GM19468 (cell line): ENCODE data around the gene BSPRY.

ENCODE experiments used
- ATAC-seq: cut with Tn5 transposase; IDR thresholded peaks from one replicate; pipeline ENCODE4 v1.9.1; 2021; ENCODE audit warnings: mild to moderate bottlenecking, moderate library complexity, moderate number of reproducible peaks; ENCODE audit not compliant: unreplicated experiment; ENCODE audit errors: extremely low read depth

BSPRY gene

DNA sequence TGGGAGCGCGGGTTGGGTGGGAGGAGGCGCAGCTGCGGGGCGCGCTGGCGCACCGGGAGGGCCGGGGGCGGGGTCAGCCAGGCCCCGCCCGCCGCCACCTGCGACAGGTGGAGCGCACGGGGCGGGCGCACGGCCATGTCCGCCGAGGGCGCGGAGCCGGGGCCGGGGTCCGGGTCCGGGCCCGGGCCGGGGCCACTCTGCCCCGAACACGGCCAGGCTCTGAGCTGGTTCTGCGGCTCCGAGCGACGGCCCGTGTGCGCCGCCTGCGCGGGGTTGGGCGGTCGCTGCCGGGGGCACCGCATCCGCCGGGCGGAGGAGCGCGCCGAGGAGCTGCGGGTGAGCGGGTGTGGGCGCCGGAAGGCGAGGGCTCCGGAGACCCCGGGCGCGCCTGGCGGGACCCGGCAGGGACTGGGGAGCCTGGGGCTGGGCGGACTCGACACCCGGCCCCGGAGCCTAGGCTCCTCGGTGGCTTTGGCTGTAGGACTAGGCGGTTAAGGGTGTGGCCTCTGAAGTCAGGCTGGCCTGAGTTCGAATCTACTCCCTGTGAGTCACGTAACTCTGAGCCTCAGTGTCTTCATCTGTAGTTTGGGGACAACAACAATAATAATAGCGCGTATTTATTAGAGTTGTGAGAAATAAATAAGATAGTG lies at the start of gene BSPRY:
Gene BSPRY (plus strand): TSS at position 97 of the 650 bp plus-strand sequence. CDS start 39 bp downstream, at position 136.
- ATAC-seq, result no peak

DNA sequence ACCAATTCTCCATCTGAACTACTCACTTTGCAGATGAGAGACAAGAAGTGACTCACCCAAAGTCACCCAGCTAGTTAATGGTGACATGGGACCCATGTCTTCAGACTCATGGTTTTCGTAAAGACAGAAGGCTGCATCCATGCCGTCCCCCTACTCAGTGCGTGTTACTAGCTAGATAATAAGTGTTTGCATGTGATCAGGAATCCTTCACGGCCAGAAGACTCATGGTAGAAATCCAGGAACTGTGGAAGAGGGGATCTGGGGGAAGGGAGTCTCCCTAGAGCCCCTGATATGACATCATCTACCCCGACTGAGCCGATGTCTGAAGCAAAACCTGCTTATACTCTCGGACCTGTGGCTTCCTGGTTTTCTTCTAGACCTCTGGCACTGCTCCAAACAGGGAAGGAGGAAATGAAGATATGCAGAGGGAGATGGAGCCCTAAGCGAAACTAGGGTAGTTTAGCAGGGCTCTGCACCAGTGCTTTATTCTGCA lies 49.5 kb upstream of the BSPRY start:
- ATAC-seq, result no peak

DNA sequence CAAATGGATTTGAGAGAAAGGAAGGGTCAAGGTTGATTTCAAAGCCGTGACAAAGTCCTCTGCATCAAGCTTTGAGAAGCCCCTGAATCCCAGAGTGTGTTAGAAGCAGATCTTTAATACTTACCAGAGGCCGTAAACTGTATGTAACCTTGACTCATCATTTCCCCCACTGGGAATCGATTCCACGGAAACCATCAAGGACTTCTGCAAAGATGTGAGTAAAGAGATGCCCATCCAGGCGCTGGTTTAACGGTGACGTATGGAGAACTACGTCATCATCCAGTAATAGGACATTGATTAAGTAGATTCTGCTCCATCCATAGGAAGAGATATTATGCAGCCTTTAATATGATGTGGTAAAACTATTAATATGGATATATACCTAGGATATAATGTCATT lies 47.8 kb upstream of the BSPRY start:
- ATAC-seq, result no peak

DNA sequence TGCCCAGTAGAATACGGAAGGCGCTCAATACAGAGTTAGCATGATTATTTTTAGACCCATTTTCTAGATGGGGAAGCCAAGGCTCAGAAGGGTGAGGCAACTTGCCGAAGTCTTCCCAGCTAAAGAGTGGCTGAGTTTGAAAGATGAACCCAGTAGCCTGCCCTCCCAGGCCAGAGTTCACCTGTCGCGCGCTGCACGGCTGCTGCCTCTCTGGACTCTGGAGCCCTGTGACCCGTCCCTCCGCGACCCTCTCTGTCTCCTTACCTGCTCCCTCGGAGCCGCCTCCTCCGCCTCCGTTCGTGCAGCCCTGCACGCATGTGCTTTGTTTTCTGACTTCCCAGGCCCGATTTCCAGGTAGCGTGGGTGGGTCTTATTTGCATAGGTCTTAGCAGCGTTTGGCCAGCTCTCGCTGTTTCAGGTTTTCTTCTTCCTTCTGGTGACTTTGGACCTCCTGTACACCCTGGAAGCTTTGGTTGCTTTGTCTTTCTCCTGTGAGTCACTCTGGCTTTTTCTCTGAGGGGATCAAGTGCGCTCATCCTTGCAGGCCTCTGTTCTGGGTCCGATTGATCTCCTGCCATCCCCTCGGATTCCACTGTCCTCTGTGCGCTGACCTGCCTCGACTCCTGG lies 46.4 kb upstream of the BSPRY start, which contains the start of gene RNF183:
Gene RNF183 (minus strand): TSS at position 585 of the 627 bp plus-strand sequence. CDS start 5,192 bp downstream, outside the sequence.
- no peak for ATAC-seq

DNA sequence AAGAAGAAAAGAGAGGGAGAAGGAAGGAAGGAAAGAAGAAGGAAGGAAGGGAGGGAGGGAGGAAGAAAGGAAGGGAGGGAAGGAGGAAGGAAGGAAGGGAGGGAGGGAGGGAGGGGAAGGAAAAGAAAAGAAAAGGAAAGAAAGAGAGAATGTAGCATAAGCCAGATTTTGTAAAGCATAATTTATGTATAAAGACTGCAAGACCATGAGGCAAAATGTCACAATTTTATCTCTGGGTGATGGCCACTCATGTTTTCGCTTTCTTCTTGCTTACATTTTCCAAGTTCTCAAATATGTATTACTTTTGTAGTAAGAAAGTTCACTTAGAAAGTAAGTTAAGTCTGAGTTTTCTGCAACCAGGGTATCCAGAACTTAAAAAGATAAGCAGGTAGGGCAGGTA lies 42.8 kb upstream of the BSPRY start:
- ATAC-seq, result no peak

DNA sequence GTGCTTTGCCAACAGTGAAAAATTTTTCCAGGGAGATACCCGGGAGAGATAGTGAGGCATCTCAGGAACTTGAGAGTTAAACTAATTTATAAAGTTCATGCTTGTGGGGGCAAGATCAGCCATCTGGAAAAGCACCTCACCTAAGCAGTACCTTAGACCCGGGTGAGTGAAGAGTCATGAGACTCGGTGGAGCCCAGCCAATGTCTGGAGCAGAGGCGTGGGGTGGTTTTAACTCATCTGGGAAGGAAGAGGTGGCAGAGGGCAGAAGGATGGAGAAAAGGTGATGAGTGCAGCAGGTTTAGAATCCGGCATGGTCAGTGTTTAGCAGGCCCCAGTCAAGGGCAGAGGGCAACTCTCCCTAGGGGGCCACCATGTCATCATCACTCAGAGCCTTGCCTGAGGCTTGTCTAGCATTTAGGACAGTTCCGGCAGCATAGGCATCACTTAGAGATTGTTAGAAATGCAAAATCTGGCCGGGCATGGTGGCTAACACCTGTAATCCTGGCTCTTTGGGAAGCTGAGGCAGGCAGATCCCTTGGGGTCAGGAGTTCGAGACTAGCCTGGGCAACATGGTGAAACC lies 41.9 kb upstream of the BSPRY start:
- no peak for ATAC-seq

DNA sequence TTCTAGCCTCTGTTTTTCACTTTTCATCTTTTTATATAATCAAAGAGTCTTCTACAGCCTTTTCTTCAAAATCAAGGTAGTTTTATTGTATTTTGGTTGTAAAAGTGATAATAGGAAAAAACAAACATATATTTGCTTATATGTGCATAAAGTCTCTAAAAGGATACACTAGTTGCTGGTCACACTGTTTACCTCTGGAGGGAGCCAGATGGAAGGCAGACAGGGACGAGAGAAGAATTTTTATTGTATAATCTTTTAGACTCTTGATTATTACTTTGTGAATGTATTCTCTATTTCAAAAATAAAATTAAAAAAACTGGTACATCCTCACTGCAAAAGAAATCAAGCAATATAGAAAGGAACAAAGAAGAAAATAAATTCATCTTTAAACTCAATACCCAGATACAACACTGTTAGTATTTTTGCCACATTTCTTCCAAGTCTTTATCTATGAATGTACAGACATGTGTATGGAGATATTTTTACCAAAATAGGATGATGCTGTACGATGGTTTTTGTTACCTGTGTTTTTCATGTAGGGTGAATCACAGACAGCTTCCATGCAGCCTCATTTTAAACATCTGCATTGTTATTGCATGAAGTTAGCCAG lies 40.0 kb upstream of the BSPRY start:
- no peak for ATAC-seq

DNA sequence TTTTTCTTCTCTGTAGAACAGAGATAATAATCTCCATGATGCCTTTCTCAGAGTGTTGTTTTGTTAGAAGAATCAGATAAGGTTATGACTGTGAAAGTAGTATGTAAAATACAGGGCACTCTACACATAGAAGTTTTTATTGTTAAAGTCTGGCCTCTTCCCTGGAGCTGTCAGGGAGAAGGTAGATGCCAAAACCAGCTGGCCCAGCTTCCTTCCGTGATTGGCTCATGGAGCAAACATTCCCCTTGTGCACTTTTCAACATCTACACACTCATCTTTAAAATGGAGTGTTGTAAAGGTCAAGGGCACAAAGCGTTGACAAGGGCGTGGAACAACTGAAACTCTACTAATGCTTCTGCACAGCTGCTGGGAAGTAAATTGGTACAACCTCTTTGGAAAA lies 38.8 kb upstream of the BSPRY start:
- ATAC-seq, result no peak

DNA sequence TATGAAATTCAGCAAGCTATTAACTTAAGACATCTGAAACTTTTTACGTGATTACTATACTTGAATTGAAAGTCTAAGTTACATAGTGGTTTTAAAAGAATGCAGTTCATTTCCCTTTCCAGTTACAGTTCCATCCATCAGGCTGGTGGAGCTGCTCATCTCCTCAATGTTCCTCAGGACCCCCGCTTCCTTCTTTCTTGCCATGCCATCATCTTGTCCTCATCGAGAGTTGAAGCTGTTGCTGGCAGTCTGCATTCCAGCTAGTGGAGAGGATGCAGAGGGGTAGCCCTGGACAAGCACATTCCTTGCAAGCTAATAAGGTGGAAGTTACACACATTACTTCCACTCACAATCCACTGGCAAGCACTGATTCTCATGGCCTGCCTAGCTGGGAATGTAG lies 37.4 kb upstream of the BSPRY start:
- ATAC-seq, result no peak

DNA sequence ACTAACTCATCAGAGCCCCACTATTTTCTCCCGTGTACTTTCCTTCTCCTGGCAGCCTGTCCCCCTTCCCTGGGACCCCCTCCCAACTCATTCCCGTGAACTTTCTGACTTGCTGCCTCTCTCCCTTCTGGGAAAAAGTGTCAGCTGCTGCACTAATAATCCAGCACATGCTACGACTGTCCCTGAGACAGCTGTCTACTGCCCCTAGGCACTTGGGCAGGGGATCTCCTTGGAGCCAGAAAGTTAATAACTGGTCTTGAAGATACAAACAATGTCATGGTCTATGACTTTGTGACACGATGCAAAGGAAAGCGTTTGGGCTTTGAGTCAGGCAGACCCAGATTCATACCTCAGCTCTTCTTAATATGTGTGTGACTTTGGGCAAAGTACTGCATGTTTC lies 36.1 kb upstream of the BSPRY start:
- ATAC-seq, result no peak

DNA sequence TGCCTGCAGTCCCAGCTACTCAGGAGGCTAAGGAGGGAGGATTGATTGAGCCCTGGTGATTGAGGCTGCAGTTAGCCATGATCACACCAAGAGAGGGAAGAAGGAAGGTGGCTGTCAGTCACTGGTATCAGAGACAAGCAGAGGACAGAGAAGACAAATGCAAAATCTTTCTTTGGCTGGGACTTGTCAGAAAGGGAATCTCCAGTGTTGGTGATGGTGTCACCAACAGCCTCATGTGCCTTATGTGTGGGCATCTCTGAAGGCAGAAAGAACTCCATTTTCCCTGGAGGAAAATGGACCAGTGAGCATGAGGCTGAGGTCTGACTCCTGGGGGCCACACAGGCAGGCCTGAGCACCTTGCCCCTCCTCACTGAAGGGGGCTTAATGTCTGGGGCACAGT lies 34.1 kb upstream of the BSPRY start:
- ATAC-seq, result no peak

DNA sequence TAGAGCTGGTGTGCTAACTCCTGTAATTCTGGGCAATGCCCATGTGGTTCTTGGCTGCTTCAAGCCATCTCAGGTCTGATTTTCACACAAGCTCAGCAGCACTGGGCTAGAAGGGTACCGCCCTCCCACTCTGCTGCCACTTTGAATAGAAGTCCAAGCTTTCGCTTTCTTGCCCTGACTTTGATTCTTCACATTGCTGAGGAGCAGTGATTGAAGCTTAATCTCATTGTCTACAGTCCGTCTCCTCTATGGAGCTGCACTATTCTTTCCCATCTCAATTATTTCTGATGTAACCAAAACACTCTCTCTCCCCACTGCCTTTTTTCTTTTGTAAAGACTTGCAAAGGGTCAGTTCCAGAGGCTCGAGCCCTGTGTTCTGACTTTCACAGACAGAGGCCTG lies 33.3 kb upstream of the BSPRY start:
- ATAC-seq, result no peak

DNA sequence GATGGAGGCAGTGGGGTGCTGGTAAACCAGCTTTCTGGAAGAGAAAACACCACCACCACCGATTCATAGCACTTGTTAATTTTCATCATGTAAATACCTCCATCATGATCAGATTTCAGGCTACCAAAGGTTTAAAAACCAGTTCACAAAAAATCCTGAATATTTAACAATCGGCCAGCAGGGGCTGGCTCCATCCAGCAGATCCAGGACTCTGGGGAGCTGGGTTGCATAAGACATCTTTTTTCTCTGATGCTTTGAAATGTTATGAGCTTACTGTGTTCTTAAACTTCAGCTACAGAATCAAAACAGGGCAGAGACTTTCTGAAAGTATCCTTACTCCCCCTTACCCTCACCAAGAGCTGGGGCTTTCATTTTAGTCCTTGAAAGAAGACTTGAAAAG lies 31.6 kb upstream of the BSPRY start:
- ATAC-seq, result no peak

DNA sequence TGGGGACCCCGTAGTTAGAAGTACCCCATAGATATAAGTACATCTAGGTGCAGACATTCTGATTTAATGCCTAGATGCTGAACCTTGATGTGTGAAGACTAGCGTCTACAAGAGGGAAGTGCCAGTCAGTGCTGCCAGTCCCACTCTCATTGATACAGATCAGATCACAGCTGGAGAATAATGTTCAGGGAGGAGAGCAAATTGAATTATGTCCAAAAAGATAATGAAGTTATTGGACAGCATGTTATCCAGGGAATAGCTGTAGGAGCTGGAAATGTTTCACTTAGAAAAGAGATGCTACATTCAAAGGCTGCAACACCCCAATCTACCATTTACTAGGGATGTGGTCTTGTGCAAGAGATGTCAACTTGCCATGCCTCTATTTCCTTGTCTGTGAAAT lies 30.3 kb upstream of the BSPRY start:
- ATAC-seq, result no peak

DNA sequence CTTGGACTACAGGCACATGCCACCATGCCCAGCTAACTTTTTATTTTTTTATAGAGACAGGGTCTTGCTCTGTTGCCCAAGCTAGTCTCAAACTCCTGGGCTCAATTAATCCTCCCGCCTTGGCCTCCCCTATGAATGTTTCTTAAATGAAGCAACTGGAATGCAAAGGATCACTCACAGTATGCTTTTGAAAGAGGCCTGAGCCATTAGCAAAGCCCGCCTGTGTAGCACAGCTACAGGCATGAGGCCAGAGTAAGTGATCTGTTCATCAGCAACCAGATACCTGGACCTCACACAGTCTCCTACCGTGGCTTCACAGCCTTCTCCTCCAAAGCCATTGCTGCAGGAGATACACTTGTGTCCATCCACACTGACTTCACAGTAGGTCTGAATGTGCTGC lies 29.3 kb upstream of the BSPRY start:
- ATAC-seq, result no peak

DNA sequence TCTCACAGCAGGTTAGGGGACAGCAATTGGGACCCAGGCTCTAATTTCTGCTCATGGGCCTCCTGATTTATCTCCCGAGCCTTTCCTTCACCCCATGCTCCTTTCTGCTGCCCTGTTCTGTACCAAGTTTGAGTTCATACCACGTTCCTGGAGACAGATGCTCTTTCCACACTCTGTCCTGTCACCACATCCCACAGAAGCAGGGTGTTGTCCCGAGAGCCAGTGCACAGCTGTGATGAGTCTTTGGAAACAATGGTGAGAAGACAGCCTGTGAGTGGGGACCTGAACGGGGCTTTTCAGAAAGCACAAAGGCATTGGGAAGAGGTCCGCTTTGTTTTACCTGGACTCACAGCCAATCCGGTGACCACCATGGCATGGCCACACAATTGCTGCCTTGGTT lies 26.7 kb upstream of the BSPRY start:
- ATAC-seq, result no peak

DNA sequence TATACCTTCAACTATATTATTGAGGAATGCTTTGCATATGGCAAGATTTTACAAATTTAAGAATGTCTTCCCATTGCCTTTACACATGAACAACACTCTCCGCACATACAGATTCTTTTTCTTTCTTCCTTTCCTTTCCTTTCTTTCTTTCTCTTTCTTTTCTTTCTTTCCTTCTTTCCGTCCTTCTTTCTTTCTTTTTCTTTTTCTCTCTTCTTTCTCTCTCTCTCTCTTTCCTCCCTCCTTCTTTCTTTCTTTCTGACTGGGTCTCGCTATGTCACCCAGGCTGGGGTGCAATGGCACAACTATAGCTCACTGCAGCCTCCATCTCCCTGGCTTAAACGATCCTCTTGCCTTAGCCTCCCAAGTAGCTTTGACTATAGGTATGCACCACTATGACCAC lies 23.1 kb upstream of the BSPRY start:
- ATAC-seq, result no peak

DNA sequence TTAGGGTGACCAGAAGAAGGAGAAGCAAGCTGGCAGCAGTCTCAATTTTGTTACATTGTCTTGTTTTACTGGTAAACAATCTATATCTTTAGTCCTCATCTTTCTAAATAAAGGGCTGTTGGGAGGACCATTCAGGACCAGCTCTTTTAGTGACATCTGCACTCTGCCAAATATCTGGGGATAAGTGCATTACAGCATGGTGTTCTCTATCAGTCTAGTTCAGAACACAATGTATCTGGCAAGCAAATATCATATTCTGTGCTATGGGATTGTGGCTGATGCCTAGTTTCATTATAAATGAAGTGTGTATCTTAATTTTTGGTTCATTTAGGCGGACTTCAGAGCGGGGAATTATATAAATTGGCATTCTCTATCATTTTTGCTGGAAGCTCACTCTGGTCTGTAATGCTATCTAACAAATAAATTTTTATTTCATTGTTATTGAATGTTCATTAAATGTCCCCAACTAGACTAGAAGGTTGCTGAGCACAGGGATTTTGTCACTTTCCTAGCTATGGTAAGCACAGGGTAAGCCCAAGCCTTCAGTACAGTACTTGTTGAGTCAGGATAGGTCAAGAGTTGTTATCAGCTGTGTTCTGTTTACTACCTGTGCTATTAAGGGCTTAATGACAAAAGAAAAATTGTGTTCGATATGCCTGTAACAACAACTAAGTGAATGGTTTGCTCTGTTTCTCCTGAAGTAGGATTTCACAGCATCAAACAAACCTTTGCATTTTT lies 21.1 kb upstream of the BSPRY start:
- ATAC-seq, result no peak

DNA sequence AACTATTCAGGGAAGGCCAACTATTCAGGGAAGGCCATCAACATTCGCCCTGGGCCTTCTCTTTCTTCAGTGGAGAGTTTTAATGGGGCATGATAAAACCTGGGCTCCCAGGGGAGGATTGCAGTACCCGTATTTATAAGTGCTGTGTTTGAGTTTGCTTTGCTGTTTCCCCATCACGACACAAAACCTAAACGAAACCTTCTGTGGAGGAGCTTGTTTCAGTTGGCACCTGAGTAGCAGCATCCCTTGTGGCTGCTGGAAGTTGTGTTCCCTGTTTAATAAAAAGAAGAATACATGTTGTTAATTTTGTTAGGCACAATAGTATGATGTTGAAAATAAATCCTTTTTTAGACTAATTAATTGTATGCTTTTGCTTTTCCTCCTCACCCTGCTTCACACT lies 17.6 kb upstream of the BSPRY start:
- ATAC-seq, result no peak

DNA sequence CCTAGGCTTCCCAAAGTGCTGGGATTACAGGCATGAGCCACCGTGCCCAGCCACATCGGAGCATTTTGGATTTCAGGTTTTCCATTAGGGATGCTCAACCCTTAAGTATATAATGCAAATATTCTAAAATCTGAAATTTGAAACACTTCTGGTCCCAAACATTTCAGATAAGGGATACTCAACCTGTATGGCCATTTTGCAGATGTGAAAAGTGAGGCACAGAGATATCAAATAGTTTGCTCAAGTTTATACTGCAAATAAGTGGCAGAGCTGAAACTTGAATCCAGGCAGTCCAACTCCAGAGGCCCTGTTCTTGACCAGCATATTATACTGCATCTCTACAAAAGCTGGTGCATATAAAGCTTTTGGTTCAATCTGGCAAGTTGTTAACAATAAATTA lies 11.6 kb upstream of the BSPRY start:
- no peak for ATAC-seq
